Right hindlimb (tissue), 1 donor: ENCODE results near the gene SEL1L3.

Experiments used
- DNase-seq: peaks from one replicate; pipeline ENCODE4 v3.0.0-alpha.2; 2018

SEL1L3 gene

DNA sequence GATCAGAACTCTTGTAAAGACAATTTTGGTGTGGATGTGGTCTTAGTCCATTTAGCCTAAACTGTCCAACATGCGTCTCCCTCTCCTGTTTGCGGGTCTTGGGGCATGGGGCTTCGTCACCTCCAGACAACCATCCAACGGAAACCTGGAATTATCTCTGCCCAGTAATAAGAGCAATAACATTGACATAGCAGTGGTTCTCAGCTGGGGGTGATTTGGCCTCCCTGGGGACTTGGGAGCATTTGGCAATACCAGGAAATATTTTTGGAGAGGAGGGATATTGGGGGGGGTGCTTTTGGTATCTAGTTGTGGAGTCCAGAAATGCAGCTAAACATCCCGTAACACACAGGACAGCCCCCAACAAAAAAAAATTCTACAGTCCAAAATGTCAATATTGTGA is 47.2 kb downstream of the SEL1L3 start:
- no peak for DNase-seq

- DNase-seq = no peak
Measured at GRCh38 chr4:25814301-25815136, 48.3 kb downstream of the SEL1L3 start.

DNA sequence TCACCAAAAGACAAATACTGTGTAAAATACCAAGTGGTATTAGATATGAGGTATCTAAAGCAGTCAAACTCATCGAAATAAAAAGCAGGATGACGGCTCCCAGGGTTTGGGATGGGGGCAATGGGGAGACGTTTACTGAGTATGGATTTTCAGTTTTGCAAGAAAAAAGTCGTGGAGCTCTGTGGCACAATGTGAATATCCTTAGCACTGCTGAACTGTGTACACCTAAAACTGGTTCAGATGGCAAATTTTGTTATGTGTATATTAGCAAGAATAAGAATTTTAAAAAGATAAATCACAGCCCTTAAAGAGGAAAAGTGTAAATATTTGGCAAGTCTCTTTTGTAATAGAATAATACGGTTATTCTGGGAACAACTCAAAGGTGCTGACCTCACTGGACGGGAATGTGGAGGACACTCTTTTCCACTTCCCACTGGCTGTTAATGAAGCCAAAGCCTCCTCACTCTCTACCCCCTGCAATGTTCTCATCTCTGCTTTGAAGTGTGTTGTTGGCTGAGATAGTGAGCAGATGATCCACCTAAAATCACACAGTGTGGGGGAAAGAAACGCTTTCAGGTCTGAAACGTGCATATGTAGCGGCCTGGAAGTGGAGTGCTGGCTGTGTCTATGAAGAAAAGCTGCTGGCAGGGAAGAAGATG is 49.2 kb downstream of the SEL1L3 start:
- no peak for DNase-seq

- no peak for DNase-seq
Measured at GRCh38 chr4:25811841-25812240, 50.9 kb downstream of the SEL1L3 start.

- DNase-seq = no peak
Measured at GRCh38 chr4:25811374-25811690, 51.5 kb downstream of the SEL1L3 start.

GRCh38 chr4:25810461-25811373 is 52.1 kb downstream of the SEL1L3 start:
- no peak for DNase-seq

GRCh38 chr4:25809996-25810395 is 52.8 kb downstream of the SEL1L3 start:
- DNase-seq = no peak

DNA sequence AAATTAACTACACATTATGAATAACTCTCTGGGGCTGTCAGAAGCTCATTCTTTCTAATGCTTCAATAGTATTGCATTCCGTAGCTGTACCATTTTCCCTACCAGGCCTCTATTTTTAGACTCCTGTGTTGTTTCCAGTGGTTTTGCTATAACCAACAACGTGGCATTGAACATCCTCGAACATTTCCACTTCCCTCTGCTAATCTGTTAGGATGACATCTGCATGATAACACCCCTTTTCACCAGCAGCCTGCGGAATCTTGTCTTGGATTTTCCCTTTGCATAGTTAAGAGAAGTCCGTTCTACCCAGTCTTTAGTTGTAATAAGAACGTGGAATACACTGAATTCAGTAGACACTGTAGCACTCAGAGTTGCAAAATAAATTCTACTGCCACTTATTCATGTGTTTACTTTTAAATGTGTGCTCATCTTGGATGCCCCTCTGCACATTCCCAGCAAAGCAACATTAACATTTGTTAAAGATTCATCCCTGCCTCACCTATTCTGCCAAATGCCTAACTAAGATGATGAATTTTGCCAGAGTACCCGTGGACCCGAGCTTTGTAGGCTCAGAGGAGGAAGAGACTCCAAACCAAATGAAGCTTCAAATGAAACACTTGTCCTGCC is 55.6 kb downstream of the SEL1L3 start:
- no peak for DNase-seq

GRCh38 chr4:25805255-25805860 is 57.4 kb downstream of the SEL1L3 start:
- DNase-seq = no peak

- no peak for DNase-seq
Measured at GRCh38 chr4:25803720-25804225, 59.0 kb downstream of the SEL1L3 start.

GRCh38 chr4:25801594-25801993 is 61.2 kb downstream of the SEL1L3 start:
- no peak for DNase-seq

- no peak for DNase-seq
Measured at GRCh38 chr4:25800245-25800644, 62.5 kb downstream of the SEL1L3 start.

- no peak for DNase-seq
Measured at GRCh38 chr4:25799522-25799921, 63.3 kb downstream of the SEL1L3 start.

DNA sequence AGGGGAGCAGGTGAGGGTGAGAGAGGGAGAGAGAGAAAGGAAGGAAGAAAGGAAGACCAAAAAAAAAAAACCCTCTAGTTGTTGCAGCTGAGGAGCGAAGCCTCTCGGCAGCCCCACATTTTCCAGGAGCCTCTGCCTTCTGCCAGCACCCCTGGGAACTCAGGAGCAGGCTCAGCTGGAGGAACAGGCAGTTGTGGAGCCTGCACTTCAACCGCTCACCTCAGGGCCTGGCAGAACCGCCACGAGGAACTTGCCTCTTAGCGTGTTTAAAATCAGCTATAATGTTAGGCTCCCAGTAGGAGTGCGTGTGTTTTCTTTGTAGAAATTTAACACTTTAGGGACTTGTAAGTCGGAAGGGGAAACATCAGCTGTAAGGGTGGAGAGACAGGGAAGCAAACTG is 65.7 kb downstream of the SEL1L3 start:
- no peak for DNase-seq

DNA sequence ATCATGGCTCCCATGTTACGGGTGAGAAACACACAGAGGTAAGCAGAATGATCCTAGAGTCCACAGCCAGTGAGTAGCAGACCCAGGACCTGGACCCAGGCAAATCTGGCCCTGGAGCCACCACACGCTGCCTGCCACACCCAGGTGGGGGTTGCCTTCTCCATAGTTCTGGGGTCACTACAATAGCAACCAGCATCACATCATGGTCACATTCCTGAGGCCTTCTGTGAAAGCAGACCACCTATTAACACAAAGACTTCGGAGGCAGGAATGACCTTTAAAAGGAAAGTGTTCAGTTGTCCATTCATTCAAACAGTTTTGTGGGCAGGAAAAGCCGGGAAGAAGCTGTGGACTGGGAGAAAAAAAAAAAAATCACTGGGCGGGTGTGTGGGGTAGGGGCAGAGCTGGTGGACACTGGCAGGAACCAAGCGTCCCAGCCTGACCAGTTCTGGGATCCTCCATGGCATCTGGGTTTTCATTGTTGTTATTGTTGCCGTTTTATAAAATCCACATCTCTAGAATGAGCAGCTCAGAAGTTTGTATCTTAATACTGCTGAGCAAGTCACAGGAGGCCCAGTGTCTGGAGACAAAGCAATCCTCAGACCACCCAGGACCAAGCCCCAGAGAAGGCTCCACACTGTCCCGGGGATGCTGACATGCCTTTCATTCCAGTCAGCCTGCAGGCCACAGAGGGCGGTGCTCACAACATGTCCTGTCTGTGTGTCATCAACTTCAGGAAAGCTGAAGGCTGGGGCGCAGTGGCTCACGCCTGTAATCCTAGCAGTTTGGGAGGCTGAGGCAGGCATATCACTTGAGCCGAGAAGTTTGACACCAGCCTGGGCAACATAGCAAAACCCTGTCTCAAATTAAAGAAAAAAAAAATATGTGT is 67.0 kb downstream of the SEL1L3 start:
- DNase-seq = no peak

GRCh38 chr4:25795091-25795490 is 67.7 kb downstream of the SEL1L3 start:
- DNase-seq = no peak

GRCh38 chr4:25792876-25793275 is 69.9 kb downstream of the SEL1L3 start:
- no peak for DNase-seq

DNA sequence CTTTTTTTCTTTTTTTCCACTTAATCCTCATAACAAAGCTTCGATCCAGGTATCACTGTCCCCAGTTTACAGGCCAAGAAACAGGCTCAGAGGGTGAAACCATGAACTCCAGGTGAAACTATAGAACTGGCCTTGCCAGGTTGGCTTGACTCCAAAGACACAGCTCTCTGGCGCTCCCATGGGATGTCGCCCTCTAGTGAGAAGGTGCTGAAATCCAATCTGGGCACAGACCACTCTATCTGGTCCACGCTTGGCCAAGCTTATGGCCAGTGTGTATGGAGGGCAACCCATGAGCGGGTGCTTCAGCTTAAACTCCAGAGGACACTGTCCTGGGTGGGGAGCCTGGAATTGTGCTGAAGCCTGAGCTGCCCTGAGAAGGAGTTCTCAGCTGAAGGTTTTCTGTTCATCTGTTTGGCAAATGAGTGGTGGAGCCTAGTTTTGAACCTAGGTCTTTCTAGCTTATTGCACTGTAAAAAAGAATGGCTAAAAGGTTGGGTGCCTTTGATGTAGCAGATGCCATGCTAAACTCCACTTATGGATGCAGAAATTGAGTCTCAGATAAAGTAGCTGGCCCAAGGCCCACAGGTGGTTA is 70.5 kb downstream of the SEL1L3 start:
- no peak for DNase-seq

- DNase-seq = no peak
Measured at GRCh38 chr4:25790024-25790423, 72.8 kb downstream of the SEL1L3 start.

GRCh38 chr4:25788703-25789238 is 74.0 kb downstream of the SEL1L3 start:
- DNase-seq = no peak
